Kidney glomerular epithelial cell (primary cell): ENCODE measurements around the gene RPL5.

ENCODE experiments used
- DNase-seq: peaks from one replicate; lab custom pipeline; 2025; lab: John Stamatoyannopoulos, UW

Gene RPL5

GRCh38 chr1:92855236-92855635 lies 23.4 kb downstream of the RPL5 start:
- no peak for DNase-seq

- DNase-seq: no peak
Measured at GRCh38 chr1:92857817-92858216, 26.0 kb downstream of the RPL5 start.

- peak; percentile 68 for DNase-seq
Measured at GRCh38 chr1:92858564-92859399, 26.9 kb downstream of the RPL5 start.

GRCh38 chr1:92859400-92860039 lies 27.7 kb downstream of the RPL5 start:
- no peak for DNase-seq

- no peak for DNase-seq
Measured at GRCh38 chr1:92862605-92863004, 30.8 kb downstream of the RPL5 start.

- DNase-seq: no peak
Measured at GRCh38 chr1:92864131-92864530, 32.3 kb downstream of the RPL5 start.

GRCh38 chr1:92870591-92870990 lies 38.8 kb downstream of the RPL5 start:
- no peak for DNase-seq

- DNase-seq: no peak
Measured at GRCh38 chr1:92872719-92873118, 40.9 kb downstream of the RPL5 start.

- DNase-seq: no peak
Measured at GRCh38 chr1:92874987-92875386, 43.1 kb downstream of the RPL5 start.

- DNase-seq: no peak
Measured at GRCh38 chr1:92876351-92876750, 44.5 kb downstream of the RPL5 start.

- no peak for DNase-seq
Measured at GRCh38 chr1:92877081-92877711, 45.4 kb downstream of the RPL5 start.

- DNase-seq: no peak
Measured at GRCh38 chr1:92877792-92878191, 46.0 kb downstream of the RPL5 start.

- DNase-seq: no peak
Measured at GRCh38 chr1:92879316-92879968, 47.6 kb downstream of the RPL5 start.

- DNase-seq: no peak
Measured at GRCh38 chr1:92881391-92881790, 49.6 kb downstream of the RPL5 start.

- no peak for DNase-seq
Measured at GRCh38 chr1:92882819-92883218, 51.0 kb downstream of the RPL5 start.

GRCh38 chr1:92883297-92883696 lies 51.5 kb downstream of the RPL5 start:
- no peak for DNase-seq

- no peak for DNase-seq
Measured at GRCh38 chr1:92884195-92884594, 52.4 kb downstream of the RPL5 start.

- DNase-seq: no peak
Measured at GRCh38 chr1:92886886-92887419, 55.1 kb downstream of the RPL5 start.

GRCh38 chr1:92887465-92887864 lies 55.6 kb downstream of the RPL5 start:
- DNase-seq: no peak
